GM12873 (cell line): Measurements from ENCODE around the gene DOCK10.

Source experiments
- TF ChIP-seq, protein P1 (sequence below): IDR thresholded peaks from 2 replicates; pipeline ENCODE4 v1.5.1; 2012; ENCODE audit warnings: low read depth, mild to moderate bottlenecking, moderate library complexity, low read length, control low read depth; ENCODE audit not compliant: insufficient read depth; ENCODE audit errors: missing control alignments

DOCK10 gene

DNA sequence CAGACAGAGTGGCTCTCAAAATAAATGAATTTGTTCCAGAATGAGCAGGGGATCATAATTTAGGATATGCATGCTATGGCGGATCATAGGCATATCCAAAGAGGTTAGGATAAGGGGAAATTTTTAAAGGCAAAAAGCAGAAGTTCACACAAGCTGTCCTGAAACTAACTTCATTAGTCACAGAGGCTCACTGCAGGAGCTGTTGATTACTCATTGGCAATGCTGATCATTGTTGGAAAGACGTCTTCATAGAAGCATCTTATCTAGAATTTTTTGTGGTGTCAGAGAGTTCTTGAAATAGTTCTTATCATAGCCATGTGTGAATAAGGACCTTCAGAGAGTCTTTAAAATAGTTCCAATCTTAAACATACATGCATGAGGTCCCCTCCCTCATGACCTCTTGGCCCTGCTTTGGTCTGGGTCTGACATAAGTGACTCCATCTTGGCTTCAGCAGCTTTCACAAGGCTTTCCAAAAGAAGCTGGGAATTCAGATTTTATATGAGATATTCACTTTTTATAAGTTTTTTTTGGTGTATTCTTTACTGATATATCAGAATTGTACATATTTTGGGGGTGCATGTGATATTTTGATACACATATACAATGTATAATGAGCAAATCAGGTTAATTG lies 318.6 kb downstream of the DOCK10 start:
- TF ChIP-seq, protein P1, sequence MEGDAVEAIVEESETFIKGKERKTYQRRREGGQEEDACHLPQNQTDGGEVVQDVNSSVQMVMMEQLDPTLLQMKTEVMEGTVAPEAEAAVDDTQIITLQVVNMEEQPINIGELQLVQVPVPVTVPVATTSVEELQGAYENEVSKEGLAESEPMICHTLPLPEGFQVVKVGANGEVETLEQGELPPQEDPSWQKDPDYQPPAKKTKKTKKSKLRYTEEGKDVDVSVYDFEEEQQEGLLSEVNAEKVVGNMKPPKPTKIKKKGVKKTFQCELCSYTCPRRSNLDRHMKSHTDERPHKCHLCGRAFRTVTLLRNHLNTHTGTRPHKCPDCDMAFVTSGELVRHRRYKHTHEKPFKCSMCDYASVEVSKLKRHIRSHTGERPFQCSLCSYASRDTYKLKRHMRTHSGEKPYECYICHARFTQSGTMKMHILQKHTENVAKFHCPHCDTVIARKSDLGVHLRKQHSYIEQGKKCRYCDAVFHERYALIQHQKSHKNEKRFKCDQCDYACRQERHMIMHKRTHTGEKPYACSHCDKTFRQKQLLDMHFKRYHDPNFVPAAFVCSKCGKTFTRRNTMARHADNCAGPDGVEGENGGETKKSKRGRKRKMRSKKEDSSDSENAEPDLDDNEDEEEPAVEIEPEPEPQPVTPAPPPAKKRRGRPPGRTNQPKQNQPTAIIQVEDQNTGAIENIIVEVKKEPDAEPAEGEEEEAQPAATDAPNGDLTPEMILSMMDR, result no peak

- TF ChIP-seq, protein P1, result no peak
Observed at GRCh38 chr2:224722770-224723169, 319.5 kb downstream of the DOCK10 start.

DNA sequence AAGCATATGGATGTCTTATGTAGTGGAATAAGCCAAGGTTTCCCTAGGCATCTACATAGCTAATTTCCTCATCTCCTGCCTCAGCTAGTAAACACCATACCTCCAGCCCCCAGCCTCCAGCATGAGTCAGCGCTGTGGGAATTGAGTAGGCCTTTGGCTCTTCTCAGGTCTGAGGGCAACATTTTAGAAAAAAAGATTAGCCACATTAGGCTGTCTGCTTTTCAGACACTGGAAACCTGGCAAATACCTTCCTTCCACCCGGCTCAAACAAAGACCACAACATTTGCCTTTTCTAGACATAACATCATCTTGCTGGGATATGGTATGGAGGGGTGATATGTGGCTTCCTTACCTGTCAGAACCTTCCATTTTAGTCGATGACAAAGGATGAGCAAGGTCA lies 320.0 kb downstream of the DOCK10 start:
- TF ChIP-seq, protein P1, result no peak

- TF ChIP-seq, protein P1, result no peak
Observed at GRCh38 chr2:224716921-224717320, 325.3 kb downstream of the DOCK10 start.

DNA sequence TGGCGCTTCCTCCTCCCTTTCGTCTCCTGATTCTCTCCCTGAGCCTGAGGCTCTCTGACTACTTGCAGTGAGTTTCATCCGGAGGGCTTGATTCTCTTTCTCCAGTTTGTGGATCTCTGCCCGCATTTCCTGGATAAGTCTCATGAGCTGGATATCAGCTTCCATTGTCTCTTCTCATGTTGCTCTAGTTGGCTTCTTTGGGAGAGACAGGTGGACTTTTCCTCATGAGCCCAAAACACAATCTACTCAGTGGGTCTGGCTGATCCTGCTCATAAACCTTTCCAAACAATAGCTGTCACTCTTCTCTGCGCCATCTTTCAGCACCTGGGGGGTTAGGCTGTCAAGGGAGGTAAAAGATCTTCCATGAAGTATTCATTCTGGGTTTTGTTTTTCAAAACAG lies 326.1 kb downstream of the DOCK10 start, which contains the start of gene CCDC195:
Gene CCDC195, minus strand, starts transcription at position 165 of the 400 bp plus-strand sequence. Its CDS starts 0 bp downstream, at position 165.
- TF ChIP-seq, protein P1, result no peak
